Muscle layer of duodenum (tissue), 2 donors: ENCODE results near the gene SAXO2.
"Not testable (repeated sequence)": the region's sequence is repeated elsewhere in the genome, so short reads cannot be mapped to it uniquely, and the experiment has no call there.

Experiments used
- H3K27ac ChIP-seq: one replicate; pipeline ENCODE4 v1.7.0; 2013; ENCODE audit warnings: mild to moderate bottlenecking, low read length
- H3K27me3 ChIP-seq: one replicate; pipeline ENCODE4 v1.7.0; 2013; ENCODE audit warnings: low read depth, mild to moderate bottlenecking, control low read depth, low read length
- H3K36me3 ChIP-seq, 2 donors: one replicate each; pipeline ENCODE4 v1.7.0; 2013; ENCODE audit warnings: low read length in 2 of 2, control low read depth in 1 of 2, mild to moderate bottlenecking in 1 of 2; ENCODE audit not compliant: insufficient read depth in 2 of 2, control insufficient read depth in 1 of 2
- H3K4me1 ChIP-seq, 2 donors: one replicate each; pipeline ENCODE4 v1.7.0; 2013; ENCODE audit warnings: low read length in 2 of 2, mild to moderate bottlenecking in 2 of 2, control low read depth in 1 of 2, moderate library complexity in 1 of 2; ENCODE audit not compliant: insufficient read depth in 2 of 2, control insufficient read depth in 1 of 2
- H3K4me3 ChIP-seq, 2 donors: one replicate each; pipeline ENCODE4 v1.7.0; 2013; ENCODE audit warnings: low read length in 2 of 2, low read depth in 1 of 2, mild to moderate bottlenecking in 1 of 2
- H3K9me3 ChIP-seq, 2 donors: one replicate each; pipeline ENCODE4 v1.7.0; 2013; ENCODE audit warnings: low read length in 2 of 2, control low read depth in 1 of 2, mild to moderate bottlenecking in 1 of 2; ENCODE audit not compliant: control insufficient read depth in 1 of 2
- donor health status: healthy.

SAXO2 gene

GRCh38 chr15:82245956-82246355 lies 16.7 kb upstream of the SAXO2 start:
- H3K27me3 ChIP-seq, H3K4me3 ChIP-seq, H3K27ac ChIP-seq, H3K4me1 ChIP-seq, H3K9me3 ChIP-seq: not testable (repeated sequence)
- peaks cover 9 to 12% of the 10 kb centered on the region in 2 donors for H3K36me3 ChIP-seq

- H3K4me1 ChIP-seq, H3K4me3 ChIP-seq, H3K9me3 ChIP-seq, H3K27ac ChIP-seq, H3K27me3 ChIP-seq: not testable (repeated sequence)
- H3K36me3 ChIP-seq, result peaks cover 9 to 12% of the 10 kb centered on the region in 2 donors
These were observed 14.4 kb upstream of the SAXO2 start for GRCh38 chr15:82248261-82248660.

- H3K4me1 ChIP-seq, result peaks cover 0 to 21% of the 10 kb centered on the region in 2 donors
- H3K9me3 ChIP-seq, H3K36me3 ChIP-seq, H3K27me3 ChIP-seq: not testable (repeated sequence)
- H3K4me3 ChIP-seq, result peak overlapping the region; percentile 76 to 89
- H3K27ac ChIP-seq, result peak overlapping the region; percentile 63
These were observed 824 bp upstream of the SAXO2 start for GRCh38 chr15:82261566-82262421.

GRCh38 chr15:82263350-82263749 lies 732 bp downstream of the SAXO2 start:
- Histone ChIP-seq H3K36me3 (peaks cover 0 to 6% of the 10 kb centered on the region in 2 donors), H3K27ac (no peak overlapping the region), H3K4me3 (peak overlapping the region; percentile 76 to 89), H3K9me3 (no peaks in the 10 kb centered on the region), H3K4me1 (peaks cover 0 to 21% of the 10 kb centered on the region in 2 donors), H3K27me3 (no peaks in the 10 kb centered on the region)

GRCh38 chr15:82267137-82267536 lies 4.5 kb downstream of the SAXO2 start:
- H3K9me3 ChIP-seq, H3K36me3 ChIP-seq, H3K4me1 ChIP-seq, H3K27ac ChIP-seq, H3K4me3 ChIP-seq, H3K27me3 ChIP-seq: not testable (repeated sequence)

- H3K4me1 ChIP-seq, H3K27ac ChIP-seq, H3K9me3 ChIP-seq, H3K27me3 ChIP-seq, H3K36me3 ChIP-seq, H3K4me3 ChIP-seq: not testable (repeated sequence)
These were observed 5.8 kb downstream of the SAXO2 start for GRCh38 chr15:82268454-82268853.

GRCh38 chr15:82272154-82272553 lies 9.5 kb downstream of the SAXO2 start:
- Histone ChIP-seq H3K27ac (no peak overlapping the region), H3K4me3 (no peak overlapping the region), H3K27me3 (no peaks in the 10 kb centered on the region), H3K4me1 (no peaks in the 10 kb centered on the region), H3K9me3 (peaks cover 0 to 4% of the 10 kb centered on the region in 2 donors), H3K36me3 (no peaks in the 10 kb centered on the region)

GRCh38 chr15:82275410-82275809 lies 12.8 kb downstream of the SAXO2 start:
- H3K4me3 ChIP-seq, result no peak overlapping the region
- no peaks in the 10 kb centered on the region for H3K36me3 ChIP-seq
- no peak overlapping the region for H3K27ac ChIP-seq
- no peaks in the 10 kb centered on the region for H3K27me3 ChIP-seq
- H3K9me3 ChIP-seq, result peaks cover 0 to 6% of the 10 kb centered on the region in 2 donors
- H3K4me1 ChIP-seq, result no peaks in the 10 kb centered on the region

GRCh38 chr15:82281276-82281675 lies 18.7 kb downstream of the SAXO2 start:
- H3K9me3 ChIP-seq, H3K27me3 ChIP-seq, H3K36me3 ChIP-seq, H3K4me3 ChIP-seq, H3K4me1 ChIP-seq, H3K27ac ChIP-seq: not testable (repeated sequence)

GRCh38 chr15:82282386-82282785 lies 19.8 kb downstream of the SAXO2 start:
- not testable (repeated sequence) for H3K9me3 ChIP-seq, H3K4me1 ChIP-seq, H3K27ac ChIP-seq, H3K27me3 ChIP-seq, H3K4me3 ChIP-seq, H3K36me3 ChIP-seq

- H3K4me3 ChIP-seq, H3K9me3 ChIP-seq, H3K27ac ChIP-seq, H3K27me3 ChIP-seq, H3K36me3 ChIP-seq, H3K4me1 ChIP-seq: not testable (repeated sequence)
These were observed 21.8 kb downstream of the SAXO2 start for GRCh38 chr15:82284381-82284780.

GRCh38 chr15:82286475-82286874 lies 23.9 kb downstream of the SAXO2 start:
- H3K36me3 ChIP-seq, H3K27me3 ChIP-seq, H3K4me3 ChIP-seq, H3K27ac ChIP-seq, H3K9me3 ChIP-seq, H3K4me1 ChIP-seq: not testable (repeated sequence)
